GM12891 (cell line): ENCODE measurements around the gene HOXB3.

Experiments
- DNase-seq: peaks from one replicate; pipeline ENCODE4 v3.0.0; 2011; ENCODE audit warnings: low spot score; ENCODE audit not compliant: insufficient read length
- FAIRE-seq: peaks from 2 replicates; lab custom pipeline; 2011; peaks lifted over from hg19 to GRCh38; lab: Jason Lieb, UNC
- PAX5 ChIP-seq: IDR thresholded peaks from 2 replicates; pipeline ENCODE4 v1.6.1; 2011; ENCODE audit warnings: low read length, moderate library complexity, mild to moderate bottlenecking; ENCODE audit not compliant: insufficient read depth, severe bottlenecking
- POLR2A ChIP-seq: IDR thresholded peaks from 2 replicates; pipeline ENCODE4 v1.6.1; 2011; ENCODE audit warnings: low read depth, low read length, control low read depth
- POLR2AphosphoS5 ChIP-seq: IDR thresholded peaks from 2 replicates; pipeline ENCODE4 v1.6.1; 2011; ENCODE audit warnings: low read depth, low read length, control low read depth
- POU2F2 ChIP-seq: IDR thresholded peaks from 2 replicates; pipeline ENCODE4 v1.6.1; 2011; ENCODE audit warnings: low read depth, mild to moderate bottlenecking, control low read depth, low read length, moderate library complexity
- SPI1 ChIP-seq: IDR thresholded peaks from 2 replicates; pipeline ENCODE4 v1.6.1; 2011; ENCODE audit warnings: low read depth, low read length, control low read depth
- TAF1 ChIP-seq: IDR thresholded peaks from 2 replicates; pipeline ENCODE4 v1.6.1; 2011; ENCODE audit warnings: low read depth, low read length, control low read depth

Gene HOXB3

DNA sequence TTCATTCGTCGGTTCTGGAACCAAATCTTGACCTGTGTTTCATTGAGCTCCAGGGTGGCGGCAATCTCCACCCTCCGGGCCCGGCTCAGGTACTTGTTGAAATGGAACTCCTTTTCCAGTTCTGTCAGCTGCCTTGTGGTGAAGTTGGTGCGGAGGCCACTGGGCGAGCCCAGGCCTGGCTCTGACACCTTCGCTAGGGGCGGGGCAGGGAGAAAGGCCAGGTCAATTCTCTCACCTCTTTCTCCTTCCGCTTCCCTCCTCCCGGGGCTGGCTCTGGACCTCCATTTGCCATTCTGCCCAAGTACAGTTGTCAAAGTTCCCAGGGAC is 60.4 kb downstream of the HOXB3 start:
- TF ChIP-seq POLR2AphosphoS5, result no peak
- no peak for TF ChIP-seq SPI1
- no peak for TF ChIP-seq TAF1
- no peak for TF ChIP-seq POLR2A
- no peak for TF ChIP-seq POU2F2
- TF ChIP-seq PAX5, result no peak
- no peak for FAIRE-seq
- DNase-seq, result no peak

DNA sequence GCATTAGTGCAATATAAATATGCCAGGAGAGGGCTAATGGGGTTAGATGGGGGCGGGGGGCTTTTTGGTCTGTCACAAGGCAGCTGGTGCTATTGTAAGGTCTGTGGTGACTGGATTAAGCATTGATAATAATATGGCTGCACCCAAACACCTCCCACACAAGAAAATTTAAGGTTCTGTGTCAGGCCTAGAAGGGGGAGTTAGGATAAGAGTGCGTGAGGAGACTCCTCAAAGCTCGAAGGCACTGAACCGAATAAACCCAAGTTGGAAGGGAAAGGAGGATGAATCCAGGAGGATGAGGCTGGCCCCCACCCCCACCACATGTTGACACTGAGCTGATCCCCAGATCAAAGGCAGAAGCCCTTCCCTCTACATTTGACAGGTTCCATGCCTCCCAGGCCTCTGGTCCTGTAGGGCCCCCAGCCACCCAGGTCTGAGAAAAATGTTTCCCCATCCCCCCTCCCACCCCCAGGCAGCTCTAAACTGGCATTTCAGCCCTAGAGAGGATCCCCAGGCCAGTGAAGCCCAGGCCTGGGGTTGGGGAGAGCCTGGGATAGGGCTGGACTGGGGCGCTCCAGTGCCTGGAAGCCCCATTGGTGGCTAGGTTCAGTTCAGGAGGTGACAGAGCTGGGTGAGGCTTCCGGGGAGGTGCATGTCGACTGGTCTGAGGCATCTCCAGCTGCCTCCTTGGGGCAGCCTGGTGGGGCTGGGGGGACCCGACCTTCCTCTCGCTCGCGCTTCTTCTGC is 60.9 kb downstream of the HOXB3 start:
- no peak for TF ChIP-seq TAF1
- TF ChIP-seq POLR2A, result no peak
- TF ChIP-seq SPI1, result no peak
- FAIRE-seq (no peak), DNase-seq (no peak)

DNA sequence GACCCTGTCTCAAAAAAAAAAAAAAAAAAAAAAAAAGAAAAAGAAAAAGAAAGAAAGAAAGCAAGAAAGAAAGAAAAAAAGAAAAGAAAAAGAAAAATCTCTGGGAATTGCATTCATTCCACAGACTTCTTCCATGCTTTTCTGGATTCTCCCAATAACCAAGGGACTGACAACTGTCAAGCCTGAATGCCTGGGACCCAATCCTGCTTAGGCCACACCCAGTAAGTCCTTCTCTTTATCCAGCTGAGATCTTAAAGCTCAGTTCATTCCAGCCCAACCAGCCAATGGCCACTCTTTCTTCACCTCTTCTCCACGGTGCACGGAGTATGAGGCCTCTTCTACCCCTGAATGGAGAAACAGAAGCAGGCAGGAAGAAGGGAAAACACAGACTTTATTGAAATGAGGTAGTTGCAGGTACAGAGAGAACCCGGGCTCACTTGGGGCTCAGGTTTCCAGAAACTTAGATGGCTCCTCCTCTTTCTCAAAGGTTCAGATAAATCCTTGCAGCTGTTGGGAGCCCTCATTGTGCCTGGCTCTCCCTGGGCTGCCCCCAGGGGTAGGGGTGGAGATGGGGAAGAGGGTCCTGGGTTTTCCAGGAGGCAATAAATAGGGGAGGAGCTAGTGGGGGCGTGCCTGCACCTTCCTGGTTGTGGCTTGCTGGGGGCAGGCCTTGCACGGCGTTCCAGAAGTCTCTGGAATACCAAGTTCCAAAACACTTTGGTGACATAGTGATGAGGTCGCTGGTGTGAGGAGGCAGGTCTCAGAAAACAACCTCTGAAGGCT is 61.7 kb downstream of the HOXB3 start:
- TF ChIP-seq PAX5 (no peak), SPI1 (no peak), POU2F2 (no peak), POLR2A (no peak), TAF1 (no peak), POLR2AphosphoS5 (no peak)
- no peak for FAIRE-seq
- no peak for DNase-seq

DNA sequence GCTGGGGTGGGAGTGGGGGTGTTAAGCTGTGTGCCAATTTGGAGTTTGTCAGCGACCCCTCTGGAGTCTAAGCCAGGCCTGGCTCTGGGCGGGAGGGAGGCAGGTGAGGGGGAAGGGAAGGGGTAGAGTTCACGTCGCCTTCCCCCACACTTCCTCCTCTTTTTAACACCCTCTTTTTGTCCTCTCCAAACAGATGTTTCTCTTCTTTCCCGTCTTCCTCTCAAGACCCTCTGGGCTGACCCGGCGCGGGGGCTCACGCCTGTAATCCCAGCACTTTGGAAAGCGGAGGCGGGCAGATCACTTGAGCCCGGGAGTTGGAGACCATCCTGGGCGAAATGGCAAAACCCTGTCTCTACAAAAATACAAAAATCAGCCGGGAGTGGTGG is 62.5 kb downstream of the HOXB3 start:
- no peak for FAIRE-seq
- DNase-seq, result no peak
- no peak for TF ChIP-seq POLR2AphosphoS5
- no peak for TF ChIP-seq TAF1
- TF ChIP-seq POU2F2, result no peak
- no peak for TF ChIP-seq POLR2A
- TF ChIP-seq SPI1, result no peak
- no peak for TF ChIP-seq PAX5

DNA sequence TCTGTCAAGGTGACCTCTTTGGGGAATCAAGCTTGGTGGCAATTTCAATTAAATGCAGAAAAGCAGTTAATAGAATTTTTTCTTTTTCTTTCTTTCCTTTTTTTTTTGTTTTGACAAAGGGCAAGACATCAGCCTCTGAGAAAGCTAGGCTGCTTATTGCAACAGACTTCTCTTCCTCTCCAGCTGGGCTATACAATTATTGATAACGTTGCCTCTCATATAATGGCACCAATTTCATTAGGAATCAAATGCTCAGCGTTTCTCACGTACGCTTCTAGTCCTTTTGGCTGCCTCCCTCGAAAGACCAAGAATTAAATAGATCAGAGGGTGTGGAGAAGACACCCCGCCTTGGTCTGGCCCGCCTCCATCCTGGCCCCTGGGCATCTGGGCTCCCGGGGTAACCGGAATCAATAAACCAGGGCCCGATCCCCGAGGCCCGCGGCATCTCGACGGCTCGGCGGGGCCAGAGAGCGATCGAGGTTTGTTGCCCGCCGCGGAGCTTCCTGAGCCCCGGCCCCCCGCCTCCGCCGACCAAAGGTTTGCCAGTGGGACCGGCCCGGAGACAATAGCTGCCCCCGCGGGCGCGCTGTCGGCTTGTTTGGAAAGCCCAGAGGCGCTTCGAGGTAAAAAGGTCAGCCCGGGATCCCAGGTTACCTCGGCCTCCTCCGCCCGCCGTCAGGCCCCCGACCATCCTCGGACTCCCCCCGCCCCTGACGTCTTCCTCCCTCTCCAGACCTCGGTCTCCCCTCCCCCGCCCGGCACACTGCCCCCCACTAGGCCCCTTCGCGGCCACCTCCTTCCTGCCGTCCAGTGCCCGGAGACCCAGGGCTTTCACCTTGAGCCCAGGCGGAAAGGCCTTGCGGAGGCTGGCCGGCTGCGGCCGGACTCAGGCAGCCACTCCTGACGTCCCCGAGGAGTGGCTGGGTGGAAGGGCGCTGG is 63.2 kb downstream of the HOXB3 start:
- DNase-seq (no peak), FAIRE-seq (no peak)
- TF ChIP-seq PAX5 (no peak), POLR2AphosphoS5 (no peak), SPI1 (no peak), POLR2A (no peak), TAF1 (no peak), POU2F2 (no peak)

DNA sequence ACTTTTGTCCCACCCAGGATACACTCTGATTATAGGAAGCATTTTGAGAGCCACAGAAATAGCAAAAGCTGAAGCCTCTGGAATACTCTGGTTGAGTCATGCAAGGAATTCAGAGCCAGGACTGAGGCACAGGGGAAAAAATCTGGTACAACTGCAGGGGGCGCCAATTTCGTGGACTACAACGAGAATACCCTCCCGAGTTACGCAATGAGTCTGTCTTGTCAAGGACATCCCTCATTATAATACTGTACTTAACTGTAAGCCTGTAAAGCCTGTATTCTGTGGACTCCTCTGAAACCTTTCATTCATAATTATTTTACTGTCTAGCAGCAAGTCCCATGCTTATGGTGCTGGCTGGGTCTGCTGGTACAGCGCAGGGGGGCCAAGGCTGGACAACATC is 67.0 kb downstream of the HOXB3 start:
- DNase-seq (no peak), FAIRE-seq (no peak)
- TF ChIP-seq POLR2A (no peak), SPI1 (no peak), POLR2AphosphoS5 (no peak), PAX5 (no peak), POU2F2 (no peak), TAF1 (no peak)

DNA sequence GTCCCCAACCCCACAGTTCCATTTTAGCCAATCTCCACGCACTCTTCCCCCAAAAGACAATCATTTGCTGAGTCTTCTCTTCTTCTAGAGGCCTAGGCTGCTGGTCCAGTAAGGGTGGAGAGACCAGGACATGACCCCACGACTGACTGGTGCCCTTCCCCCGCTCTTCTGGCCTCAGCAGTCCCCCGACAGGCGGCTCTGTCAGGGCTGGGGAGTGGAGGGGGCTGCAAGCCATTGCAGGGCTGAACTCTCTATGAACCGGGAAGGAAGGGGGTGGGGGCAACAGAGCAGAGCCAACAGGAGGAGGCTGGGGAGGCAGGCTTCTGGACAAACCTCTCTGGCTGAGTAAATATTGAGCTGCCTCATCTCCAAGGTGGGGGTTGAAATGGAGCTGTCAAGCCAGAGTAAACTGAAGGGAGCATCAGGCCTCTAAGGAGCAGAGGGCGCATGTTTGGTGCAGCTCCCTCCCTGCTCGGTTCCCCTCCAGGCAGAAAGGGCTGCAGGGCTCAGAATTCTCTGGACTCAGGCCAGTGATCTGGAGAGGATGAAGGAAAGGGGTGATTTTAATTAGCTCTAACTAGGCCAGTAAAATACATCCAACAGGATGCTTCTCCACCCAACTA is 67.9 kb downstream of the HOXB3 start:
- DNase-seq (no peak), FAIRE-seq (no peak)
- TF ChIP-seq POLR2A (no peak), POLR2AphosphoS5 (no peak), SPI1 (no peak), PAX5 (no peak), POU2F2 (no peak), TAF1 (no peak)

DNA sequence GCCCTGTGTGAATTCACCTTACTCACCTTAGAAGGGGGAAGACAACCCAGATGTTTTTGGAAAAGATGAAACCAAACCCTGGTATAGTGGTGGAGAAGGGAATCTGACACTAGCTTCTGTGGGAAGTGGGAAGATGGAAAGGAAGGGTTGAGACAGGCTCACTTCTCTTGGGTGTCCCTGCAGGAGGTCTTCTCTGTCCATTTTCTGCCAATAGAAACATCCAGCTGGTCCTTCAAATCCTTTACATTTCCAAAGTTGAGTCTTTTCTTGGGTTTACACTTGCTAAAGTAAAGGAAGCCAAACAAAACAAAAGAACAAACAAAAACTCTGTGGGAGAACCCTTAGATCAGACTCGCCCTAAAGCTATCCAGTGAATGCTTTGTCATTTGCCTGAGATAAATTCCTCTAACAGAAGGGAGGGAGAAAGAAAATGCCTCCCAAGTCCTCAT is 69.4 kb downstream of the HOXB3 start:
- DNase-seq (no peak), FAIRE-seq (no peak)
- TF ChIP-seq PAX5 (no peak), POLR2A (no peak)

DNA sequence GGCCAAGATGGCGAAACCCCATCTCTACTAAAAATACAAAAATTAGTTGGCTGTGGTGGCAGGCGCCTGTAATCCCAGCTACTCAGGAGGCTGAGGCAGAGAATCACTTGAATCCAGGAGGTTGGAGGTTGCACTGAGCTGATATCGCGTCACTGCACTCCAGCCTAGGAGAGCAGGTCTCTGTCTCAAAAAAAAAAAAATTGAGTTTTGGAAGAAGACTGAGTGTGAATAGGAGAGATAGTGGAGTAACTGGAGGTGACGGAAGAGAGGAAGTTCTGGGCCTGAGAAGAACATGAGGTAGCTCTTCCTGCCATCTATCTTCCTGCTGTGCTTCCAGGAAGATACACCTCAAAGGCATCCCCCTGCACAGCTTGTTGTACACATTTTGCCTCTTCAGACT is 70.6 kb downstream of the HOXB3 start:
- no peak for FAIRE-seq
- TF ChIP-seq SPI1 (no peak), PAX5 (no peak), TAF1 (no peak), POLR2A (no peak), POU2F2 (no peak), POLR2AphosphoS5 (no peak)
- DNase-seq, result no peak
